GM12878 (cell line): ENCODE data around the gene CHD6. TPM values are rescaled to one million over a fixed set of nuclear protein-coding genes. Genes with fewer than 3 reads are reported as not detected.

Source experiments
- ATAC-seq: fragments of 200-7000 bp; cut with Tn5 transposase; 3 replicates; pipeline ENCODE4 v1.9.1; 2020; ENCODE audit warnings: mild to moderate bottlenecking, moderate library complexity
- BruUV-seq: library from RNA; stranded (reverse); fragments of 400-500 nt; replicated peaks from 2 replicates; lab custom pipeline; 2021; lab: Mats Ljungman, UMichigan
- CTCF ChIA-PET: fragments of 300-600 bp; sonication (Branson Sonifier 250); formaldehyde crosslinking; extraction: SDS; loops from one replicate; lab custom pipeline; 2021; ENCODE audit warnings: inconsistent platforms; lab: Yijun Ruan, JAX
- POLR2A ChIA-PET: fragments of 350-600 bp; formaldehyde crosslinking; extraction: SDS; loops from one replicate; lab custom pipeline; 2021; ENCODE audit warnings: inconsistent platforms; lab: Charles Lee
- RAD21 ChIA-PET: fragments of 300-600 bp; sonication (Branson Sonifier 250); formaldehyde crosslinking; loops from one replicate; lab custom pipeline; 2023; ENCODE audit warnings: antibody characterized with exemption; ENCODE audit not compliant: unreplicated experiment; lab: Charles Lee
- SMC1A ChIA-PET: fragments of 300-600 bp; sonication (Branson Sonifier 250); formaldehyde crosslinking; loops from one replicate; lab custom pipeline; 2023; ENCODE audit not compliant: unreplicated experiment, uncharacterized antibody; lab: Charles Lee
- DNase-seq: peaks from one replicate; pipeline ENCODE4 v3.0.0-alpha.2; 2011; ENCODE audit warnings: low read depth, low spot score
- FAIRE-seq: peaks from 3 replicates; lab custom pipeline; 2011; peaks lifted over from hg19 to GRCh38; lab: Jason Lieb, UNC
- H2AFZ ChIP-seq: 2 replicates; pipeline ENCODE4 v1.6.0; 2011; ENCODE audit warnings: low read depth, low read length, control low read depth; ENCODE audit not compliant: control insufficient read depth
- H3K27ac ChIP-seq: 2 replicates; pipeline ENCODE4 v1.5.1; 2011; ENCODE audit warnings: control low read depth; ENCODE audit not compliant: control insufficient read depth, insufficient read depth
- H3K27me3 ChIP-seq, 2 experiments: replicated peaks in 1 of 2; 2 replicates each; pipeline versions ENCODE4 v1.6.0 to v1.6.1; 2011; ENCODE audit warnings: low read length in 1 of 2; ENCODE audit not compliant: control insufficient read depth in 2 of 2, insufficient read depth in 2 of 2
- H3K36me3 ChIP-seq, 2 experiments: 2 replicates each; pipeline ENCODE4 v1.5.1; 2011; ENCODE audit warnings: low read length in 1 of 2; ENCODE audit not compliant: control insufficient read depth in 2 of 2, insufficient read depth in 2 of 2
- H3K4me1 ChIP-seq: 2 replicates; pipeline ENCODE4 v1.6.1; 2011; ENCODE audit warnings: mild to moderate bottlenecking, low read length, moderate library complexity, mixed read lengths; ENCODE audit not compliant: control insufficient read depth, insufficient read depth
- H3K4me2 ChIP-seq: 2 replicates; pipeline ENCODE4 v1.6.0; 2011; ENCODE audit warnings: control low read depth; ENCODE audit not compliant: control insufficient read depth, insufficient read depth
- H3K4me3 ChIP-seq: fragments of 200-600 bp; sonication (generic); 2 replicates; pipeline ENCODE4 v1.5.1; 2016
- H3K79me2 ChIP-seq: 2 replicates; pipeline ENCODE4 v1.6.0; 2011; ENCODE audit warnings: low read length; ENCODE audit not compliant: control insufficient read depth, insufficient read depth
- H3K9ac ChIP-seq: 2 replicates; pipeline ENCODE4 v1.8.0; 2011; ENCODE audit warnings: low read length, control low read depth, mixed read lengths; ENCODE audit not compliant: control insufficient read depth, insufficient read depth
- H3K9me3 ChIP-seq: replicated peaks from 3 replicates; pipeline ENCODE4 v1.5.1; 2011; ENCODE audit warnings: mild to moderate bottlenecking, low read length; ENCODE audit not compliant: control insufficient read depth, insufficient read depth
- H4K20me1 ChIP-seq: 2 replicates; pipeline ENCODE4 v1.6.0; 2011; ENCODE audit not compliant: control insufficient read depth, insufficient read depth
- CREB1 ChIP-seq: IDR thresholded peaks from 2 replicates; pipeline ENCODE4 v1.6.1; 2012; ENCODE audit warnings: low read depth, mild to moderate bottlenecking, inconsistent platforms
- FOXK2 ChIP-seq: fragments of 450-650 bp; IDR thresholded peaks from 2 replicates; pipeline ENCODE4 v1.6.1; 2017; ENCODE audit warnings: mild to moderate bottlenecking, moderate library complexity
- IKZF2 ChIP-seq, 2 experiments: fragments of 450-650 bp; IDR thresholded peaks; 2 replicates each; pipeline ENCODE4 v1.6.1; 2017; ENCODE audit warnings: mild to moderate bottlenecking in 2 of 2, moderate library complexity in 2 of 2
- IRF4 ChIP-seq: IDR thresholded peaks from 2 replicates; pipeline ENCODE4 v1.6.1; 2011; ENCODE audit warnings: low read depth, low read length
- RUNX3 ChIP-seq: IDR thresholded peaks from 2 replicates; pipeline ENCODE4 v1.6.1; 2012; ENCODE audit warnings: low read length, inconsistent platforms
- SMAD1 ChIP-seq: fragments of 450-650 bp; IDR thresholded peaks from 2 replicates; pipeline ENCODE4 v1.6.1; 2018; ENCODE audit warnings: mild to moderate bottlenecking, low read depth; ENCODE audit not compliant: partially characterized antibody
- SPI1 ChIP-seq: IDR thresholded peaks from 2 replicates; pipeline ENCODE4 v1.6.1; 2011; ENCODE audit warnings: low read depth, mild to moderate bottlenecking, low read length, moderate library complexity, borderline replicate concordance; ENCODE audit not compliant: insufficient read depth
- ZSCAN29 ChIP-seq: fragments of 450-650 bp; IDR thresholded peaks from 2 replicates; pipeline ENCODE4 v1.6.1; 2017; ENCODE audit warnings: mild to moderate bottlenecking, moderate library complexity
- WGBS: methylation state at CpG from one replicate; pipeline ENCODE4 v1.1.6; 2016; ENCODE audit warnings: low lambda C conversion rate; ENCODE audit not compliant: insufficient replicate concordance, insufficient coverage; ENCODE audit errors: missing lambda C conversion rate; 5-methylcytosine and 5-hydroxymethylcytosine counted together
- in situ Hi-C: fragments of 300-500 bp; cut with MboI; formaldehyde crosslinking; loops from 9 replicates; pipeline ENCODE4 v1.14.3; 2018; ENCODE audit warnings: mixed read lengths
- intact Hi-C: fragments of 100-400 bp; cut with micrococcal nuclease; formaldehyde crosslinking; loops from one replicate; pipeline ENCODE4 v1.14.2; 2022; ENCODE audit not compliant: unreplicated experiment
- polyA plus RNA-seq, 11 experiments: library from polyadenylated mRNA; depleted of rRNA in 4 of 11; unstranded in 6 of 11; stranded (reverse) in 5 of 11; fragments of >200 nt; fragmentation: Nextera tagmentation in 4 of 11; fragmentation: Illumina TruSeq in 1 of 11; extraction: Ambion mirVana in 4 of 11; extraction: Trizol in 1 of 11; gene quantifications; 1 replicate in 1 of 11; 2 replicates in 10 of 11; pipeline versions ENCODE4 v1.2.1 to v1.2.3, GENCODE V29; 2011 to 2016; ENCODE audit warnings: inconsistent platforms in 2 of 11, missing spikeins in 2 of 11, low read depth in 1 of 11
- total RNA-seq, 4 experiments: library from RNA; depleted of rRNA in 3 of 4; stranded (reverse); fragments of >200 nt in 3 of 4; fragmentation: Illumina TruSeq in 1 of 4; extraction: Trizol in 1 of 4; gene quantifications; 2 replicates each; pipeline versions ENCODE4 v1.2.1 to v1.2.3, GENCODE V29; 2013 to 2021
- TF ChIP-seq, protein P1 (sequence below): fragments of 450-650 bp; IDR thresholded peaks from 2 replicates; pipeline ENCODE4 v1.6.1; 2016; ENCODE audit warnings: mild to moderate bottlenecking, moderate library complexity, borderline replicate concordance

The CHD6 gene
- total and polyA plus RNA-seq, 10 of the 15 experiments (the other 5 are each of a cell fraction or from before 2014, with no cell fraction given) = 4.3 to 25.5 (median 17.1) TPM

DNA sequence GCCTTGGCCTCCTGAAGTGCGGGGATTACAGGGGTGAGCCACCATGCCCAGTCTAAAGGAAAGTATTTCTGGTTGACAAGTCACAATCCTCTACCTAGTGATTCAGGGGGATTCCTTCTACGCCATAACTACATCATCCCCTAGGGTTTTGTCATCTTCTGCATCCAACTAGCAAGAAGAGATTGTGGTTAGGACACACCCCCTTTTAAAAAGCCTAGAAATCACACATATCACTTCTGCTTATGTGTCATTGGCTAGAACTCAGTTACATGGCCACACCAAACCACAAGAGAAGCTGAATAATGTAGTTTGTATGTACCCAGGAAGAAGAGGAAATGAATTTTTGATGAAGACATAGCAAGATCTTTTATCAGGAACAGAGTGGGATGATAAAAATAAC is 14.7 kb upstream of the CHD6 start:
- Histone ChIP-seq H3K4me2 (no peak overlapping the region), H3K27ac (no peak overlapping the region), H3K36me3 (no peaks in the 10 kb centered on the region), H3K4me3 (no peak overlapping the region), H3K9me3 (no peaks in the 10 kb centered on the region), H3K4me1 (no peaks in the 10 kb centered on the region), H4K20me1 (no peaks in the 10 kb centered on the region), H3K9ac (no peak overlapping the region), H2AFZ (no peak overlapping the region), H3K79me2 (no peaks in the 10 kb centered on the region), H3K27me3 (no peaks in the 10 kb centered on the region)
- SMC1A ChIA-PET = interaction anchor here (1.0 kb wide), 1 partner anchor 71 kb away, joined by 3 read pairs; no protein-coding TSS in a partner anchor
- RAD21 ChIA-PET = no interaction called here
- TF ChIP-seq, protein P1, sequence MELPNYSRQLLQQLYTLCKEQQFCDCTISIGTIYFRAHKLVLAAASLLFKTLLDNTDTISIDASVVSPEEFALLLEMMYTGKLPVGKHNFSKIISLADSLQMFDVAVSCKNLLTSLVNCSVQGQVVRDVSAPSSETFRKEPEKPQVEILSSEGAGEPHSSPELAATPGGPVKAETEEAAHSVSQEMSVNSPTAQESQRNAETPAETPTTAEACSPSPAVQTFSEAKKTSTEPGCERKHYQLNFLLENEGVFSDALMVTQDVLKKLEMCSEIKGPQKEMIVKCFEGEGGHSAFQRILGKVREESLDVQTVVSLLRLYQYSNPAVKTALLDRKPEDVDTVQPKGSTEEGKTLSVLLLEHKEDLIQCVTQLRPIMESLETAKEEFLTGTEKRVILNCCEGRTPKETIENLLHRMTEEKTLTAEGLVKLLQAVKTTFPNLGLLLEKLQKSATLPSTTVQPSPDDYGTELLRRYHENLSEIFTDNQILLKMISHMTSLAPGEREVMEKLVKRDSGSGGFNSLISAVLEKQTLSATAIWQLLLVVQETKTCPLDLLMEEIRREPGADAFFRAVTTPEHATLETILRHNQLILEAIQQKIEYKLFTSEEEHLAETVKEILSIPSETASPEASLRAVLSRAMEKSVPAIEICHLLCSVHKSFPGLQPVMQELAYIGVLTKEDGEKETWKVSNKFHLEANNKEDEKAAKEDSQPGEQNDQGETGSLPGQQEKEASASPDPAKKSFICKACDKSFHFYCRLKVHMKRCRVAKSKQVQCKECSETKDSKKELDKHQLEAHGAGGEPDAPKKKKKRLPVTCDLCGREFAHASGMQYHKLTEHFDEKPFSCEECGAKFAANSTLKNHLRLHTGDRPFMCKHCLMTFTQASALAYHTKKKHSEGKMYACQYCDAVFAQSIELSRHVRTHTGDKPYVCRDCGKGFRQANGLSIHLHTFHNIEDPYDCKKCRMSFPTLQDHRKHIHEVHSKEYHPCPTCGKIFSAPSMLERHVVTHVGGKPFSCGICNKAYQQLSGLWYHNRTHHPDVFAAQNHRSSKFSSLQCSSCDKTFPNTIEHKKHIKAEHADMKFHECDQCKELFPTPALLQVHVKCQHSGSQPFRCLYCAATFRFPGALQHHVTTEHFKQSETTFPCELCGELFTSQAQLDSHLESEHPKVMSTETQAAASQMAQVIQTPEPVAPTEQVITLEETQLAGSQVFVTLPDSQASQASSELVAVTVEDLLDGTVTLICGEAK = no peak
- peak; percentile 17; the same call in 1 of the 2 replicates for TF ChIP-seq RUNX3
- TF ChIP-seq ZSCAN29 = no peak
- TF ChIP-seq FOXK2 = no peak
- TF ChIP-seq IRF4 = no peak
- no peak for TF ChIP-seq IKZF2 (IDR thresholded peaks at IDR 0.05)
- TF ChIP-seq SPI1 = 0 out of 2 replicates have a peak, but pooled peaks have one; percentile 7
- peak; percentile 70 for TF ChIP-seq CREB1
- no peak for TF ChIP-seq SMAD1
- ATAC-seq (peak; percentile 72), DNase-seq (no peak), FAIRE-seq (no peak)
- in situ Hi-C loops = no loop called here
- 12% methylated on average over 2 of the region's 2 CpGs for WGBS
- intact Hi-C loops = no loop called here
- BruUV-seq = no TSS peak
- CTCF ChIA-PET = no interaction called here
- POLR2A ChIA-PET = interaction anchor here (0.7 kb wide), 1 partner anchor 9 kb away, joined by 5 read pairs; no protein-coding TSS in a partner anchor
